ENCODE data around the gene IFT81.

DNA sequence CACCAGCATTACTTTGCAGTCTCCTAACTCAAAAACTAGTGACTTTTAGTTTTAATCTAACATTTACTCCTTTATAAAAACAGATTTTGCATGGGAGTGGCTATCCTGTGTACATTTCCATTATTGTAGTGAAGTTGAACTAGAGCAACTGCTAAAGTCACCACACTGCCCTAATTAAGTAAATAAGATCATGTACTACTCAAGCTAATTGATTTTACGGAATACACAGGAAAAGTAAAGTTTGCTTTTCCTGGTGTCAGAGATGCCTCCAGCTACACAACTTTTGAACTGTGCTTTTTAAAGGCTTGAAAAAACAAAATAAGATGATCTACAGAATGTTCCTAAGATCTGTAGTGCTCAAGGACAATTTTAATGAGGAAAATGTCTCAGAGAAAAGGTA is 106.5 kb downstream of the IFT81 start:
- TF ChIP-seq EZH2 (IDR thresholded peaks at IDR 0.05; ENCODE audit: borderline replicate concordance, insufficient read depth, low read depth, low read length, poor library complexity, severe bottlenecking): no peak
- TF ChIP-seq, protein P1, sequence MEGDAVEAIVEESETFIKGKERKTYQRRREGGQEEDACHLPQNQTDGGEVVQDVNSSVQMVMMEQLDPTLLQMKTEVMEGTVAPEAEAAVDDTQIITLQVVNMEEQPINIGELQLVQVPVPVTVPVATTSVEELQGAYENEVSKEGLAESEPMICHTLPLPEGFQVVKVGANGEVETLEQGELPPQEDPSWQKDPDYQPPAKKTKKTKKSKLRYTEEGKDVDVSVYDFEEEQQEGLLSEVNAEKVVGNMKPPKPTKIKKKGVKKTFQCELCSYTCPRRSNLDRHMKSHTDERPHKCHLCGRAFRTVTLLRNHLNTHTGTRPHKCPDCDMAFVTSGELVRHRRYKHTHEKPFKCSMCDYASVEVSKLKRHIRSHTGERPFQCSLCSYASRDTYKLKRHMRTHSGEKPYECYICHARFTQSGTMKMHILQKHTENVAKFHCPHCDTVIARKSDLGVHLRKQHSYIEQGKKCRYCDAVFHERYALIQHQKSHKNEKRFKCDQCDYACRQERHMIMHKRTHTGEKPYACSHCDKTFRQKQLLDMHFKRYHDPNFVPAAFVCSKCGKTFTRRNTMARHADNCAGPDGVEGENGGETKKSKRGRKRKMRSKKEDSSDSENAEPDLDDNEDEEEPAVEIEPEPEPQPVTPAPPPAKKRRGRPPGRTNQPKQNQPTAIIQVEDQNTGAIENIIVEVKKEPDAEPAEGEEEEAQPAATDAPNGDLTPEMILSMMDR (IDR thresholded peaks at IDR 0.05): no peak

Data from B cell (primary cell).